ENCODE data around the gene DBN1. TPM values are rescaled to one million over a fixed set of nuclear protein-coding genes. Genes with fewer than 3 reads are reported as not detected.
A peak's percentile ranks its signal among the peaks of the same experiment; 100 is the strongest.

DBN1 gene
- total and polyA plus RNA-seq, 9 of the 15 experiments (the other 6 are each of a cell fraction or from before 2014, with no cell fraction given), result 0.25 to 87.2 (median 27.9) TPM

DNA sequence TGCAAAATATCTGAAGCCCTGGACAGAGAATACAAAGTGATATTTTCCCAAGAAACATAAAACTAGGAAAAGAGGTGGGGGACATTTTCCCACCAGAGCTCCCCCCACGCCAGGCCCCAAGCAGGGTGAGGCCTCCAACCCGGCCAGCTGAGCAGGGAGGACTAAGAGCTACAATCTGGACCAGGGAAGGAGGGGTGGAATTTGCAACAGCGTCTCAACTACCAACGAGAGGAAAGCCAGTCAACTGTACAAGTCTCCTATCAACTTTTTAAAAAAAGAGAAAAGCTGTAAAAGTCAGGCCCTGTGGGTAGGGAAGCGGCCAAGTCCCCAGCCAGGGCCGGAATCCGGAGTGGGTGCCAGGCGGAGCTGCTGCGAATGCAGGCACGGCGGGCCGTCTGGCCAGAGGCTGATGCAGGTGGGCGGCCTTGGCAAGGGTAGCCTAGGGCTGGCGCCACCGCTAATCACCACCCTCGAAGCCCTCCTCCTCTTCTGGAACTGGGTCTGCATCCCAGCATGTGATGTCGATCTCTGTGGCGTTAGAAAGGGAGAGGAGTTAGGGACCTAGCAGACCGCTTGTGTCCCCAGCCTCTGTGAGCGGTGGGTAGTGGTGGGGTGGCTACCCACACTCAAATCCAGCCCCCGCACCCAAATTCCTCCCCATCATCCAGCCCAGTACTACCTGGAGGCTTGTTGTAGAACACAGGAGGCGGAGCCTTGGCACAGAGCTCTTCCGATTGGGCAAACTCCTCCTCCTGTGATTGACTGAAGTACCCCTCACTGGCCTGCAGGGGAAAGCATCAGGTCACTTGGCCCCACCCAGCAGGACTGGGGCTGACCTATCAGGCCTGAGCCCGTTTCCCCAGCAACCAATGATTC is 16.2 kb downstream of the DBN1 start:
- ATAC-seq (peak; percentile 84), DNase-seq (ENCODE audit: extremely low read depth in 1 of 4, low spot score in 3 of 4) (peak; percentile 92 to 98 (median 94)), FAIRE-seq (peak; percentile 100)
- Histone ChIP-seq H3K4me2 (ENCODE audit: insufficient read depth, low read length) (no peak overlapping the region), H3K4me3 (no peak overlapping the region), H3K27me3 (ENCODE audit: control insufficient read depth in 2 of 2, insufficient read depth in 2 of 2, low read length in 2 of 2) (no peaks in the 10 kb centered on the region), H3K9me3 (replicated peaks; ENCODE audit: control insufficient read depth, insufficient read depth, low read depth, low read length) (no peaks in the 10 kb centered on the region), H3K79me2 (ENCODE audit: control insufficient read depth, insufficient read depth, low read length) (peaks cover 10% of the 10 kb centered on the region; the same call in 2 of the 3 replicates), H4K20me1 (replicated peaks; ENCODE audit: control insufficient read depth, insufficient read depth, low read length) (peaks cover 16% of the 10 kb centered on the region), H3K27ac (ENCODE audit: extremely low read depth, low read depth, low read length) (no peak overlapping the region), H3K9ac (ENCODE audit: insufficient read depth in 1 of 2, low read depth in 2 of 2, low read length in 2 of 2) (no peak overlapping the region), H2AFZ (ENCODE audit: low read depth, low read length) (no peak overlapping the region), H3K4me1 (replicated peaks in 1 of 2; ENCODE audit: control insufficient read depth in 2 of 2, insufficient read depth in 2 of 2, low read length in 2 of 2) (peaks cover 0 to 68% of the 10 kb centered on the region in 2 experiments; a peak in 3 of 5 replicates), H3K36me3 (ENCODE audit: control insufficient read depth, insufficient read depth, low read length) (peaks cover 39% of the 10 kb centered on the region; the same call in 1 of the 3 replicates), H3K9me1 (ENCODE audit: control insufficient read depth, insufficient read depth, low read length) (peaks cover 3% of the 10 kb centered on the region)
- POLR2A ChIA-PET, result interaction anchor here (0.6 to 1.2 kb wide), 15 partner anchors 9 to 344 kb away, joined by 3 to 10 read pairs (median 4); partner anchors contain the start of genes GRK6 and PRR7
- 71% methylated on average over 17 of the region's 24 CpGs for WGBS (ENCODE audit: insufficient coverage, low coverage, missing lambda C conversion rate)
- intact Hi-C loops (cut with micrococcal nuclease) (loop anchor here (1.0 to 2.0 kb wide), 2 partner anchors 40 to 144 kb away; partner anchors contain the start of gene PDLIM7), in situ Hi-C loops (cut with MboI) (loop anchor here (10.0 kb wide), 1 partner anchor 342 kb away; no protein-coding TSS in a partner anchor)
- TSS peak; percentile 28 for BruUV-seq (replicated peaks)
- CTCF ChIA-PET (ENCODE audit: low intra/inter-chr PET ratio), result interaction anchor here (0.5 to 6.2 kb wide), 10 partner anchors 33 to 336 kb away, joined by 3 to 107 read pairs (median 4); partner anchors contain the start of gene MXD3
- TF ChIP-seq, protein P1, sequence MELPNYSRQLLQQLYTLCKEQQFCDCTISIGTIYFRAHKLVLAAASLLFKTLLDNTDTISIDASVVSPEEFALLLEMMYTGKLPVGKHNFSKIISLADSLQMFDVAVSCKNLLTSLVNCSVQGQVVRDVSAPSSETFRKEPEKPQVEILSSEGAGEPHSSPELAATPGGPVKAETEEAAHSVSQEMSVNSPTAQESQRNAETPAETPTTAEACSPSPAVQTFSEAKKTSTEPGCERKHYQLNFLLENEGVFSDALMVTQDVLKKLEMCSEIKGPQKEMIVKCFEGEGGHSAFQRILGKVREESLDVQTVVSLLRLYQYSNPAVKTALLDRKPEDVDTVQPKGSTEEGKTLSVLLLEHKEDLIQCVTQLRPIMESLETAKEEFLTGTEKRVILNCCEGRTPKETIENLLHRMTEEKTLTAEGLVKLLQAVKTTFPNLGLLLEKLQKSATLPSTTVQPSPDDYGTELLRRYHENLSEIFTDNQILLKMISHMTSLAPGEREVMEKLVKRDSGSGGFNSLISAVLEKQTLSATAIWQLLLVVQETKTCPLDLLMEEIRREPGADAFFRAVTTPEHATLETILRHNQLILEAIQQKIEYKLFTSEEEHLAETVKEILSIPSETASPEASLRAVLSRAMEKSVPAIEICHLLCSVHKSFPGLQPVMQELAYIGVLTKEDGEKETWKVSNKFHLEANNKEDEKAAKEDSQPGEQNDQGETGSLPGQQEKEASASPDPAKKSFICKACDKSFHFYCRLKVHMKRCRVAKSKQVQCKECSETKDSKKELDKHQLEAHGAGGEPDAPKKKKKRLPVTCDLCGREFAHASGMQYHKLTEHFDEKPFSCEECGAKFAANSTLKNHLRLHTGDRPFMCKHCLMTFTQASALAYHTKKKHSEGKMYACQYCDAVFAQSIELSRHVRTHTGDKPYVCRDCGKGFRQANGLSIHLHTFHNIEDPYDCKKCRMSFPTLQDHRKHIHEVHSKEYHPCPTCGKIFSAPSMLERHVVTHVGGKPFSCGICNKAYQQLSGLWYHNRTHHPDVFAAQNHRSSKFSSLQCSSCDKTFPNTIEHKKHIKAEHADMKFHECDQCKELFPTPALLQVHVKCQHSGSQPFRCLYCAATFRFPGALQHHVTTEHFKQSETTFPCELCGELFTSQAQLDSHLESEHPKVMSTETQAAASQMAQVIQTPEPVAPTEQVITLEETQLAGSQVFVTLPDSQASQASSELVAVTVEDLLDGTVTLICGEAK (IDR thresholded peaks at IDR 0.05), result 0 out of 2 replicates have a peak, but pooled peaks have one; percentile 36
- TF ChIP-seq, protein P1 (CRISPR knock-in tag; IDR thresholded peaks at IDR 0.05), result no peak
- TF ChIP-seq, protein P2, sequence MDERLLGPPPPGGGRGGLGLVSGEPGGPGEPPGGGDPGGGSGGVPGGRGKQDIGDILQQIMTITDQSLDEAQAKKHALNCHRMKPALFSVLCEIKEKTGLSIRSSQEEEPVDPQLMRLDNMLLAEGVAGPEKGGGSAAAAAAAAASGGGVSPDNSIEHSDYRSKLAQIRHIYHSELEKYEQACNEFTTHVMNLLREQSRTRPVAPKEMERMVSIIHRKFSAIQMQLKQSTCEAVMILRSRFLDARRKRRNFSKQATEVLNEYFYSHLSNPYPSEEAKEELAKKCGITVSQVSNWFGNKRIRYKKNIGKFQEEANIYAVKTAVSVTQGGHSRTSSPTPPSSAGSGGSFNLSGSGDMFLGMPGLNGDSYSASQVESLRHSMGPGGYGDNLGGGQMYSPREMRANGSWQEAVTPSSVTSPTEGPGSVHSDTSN (CRISPR knock-in tag; IDR thresholded peaks at IDR 0.05; ENCODE audit: low read depth), result peak; percentile 58
- TF ChIP-seq, protein P2 (tag; conservative IDR thresholded peaks at IDR 0.05; ENCODE audit: low read depth), result peak; percentile 55
- TF ChIP-seq CREB1 (IDR thresholded peaks at IDR 0.05) (no peak), CREB1 (CRISPR knock-in tag; IDR thresholded peaks at IDR 0.05) (peak; percentile 62; the same call in 1 of the 2 replicates), RBM22 (IDR thresholded peaks at IDR 0.05; ENCODE audit: low read depth, low read length, poor library complexity, severe bottlenecking) (peak; percentile 84), FOXK1 (CRISPR knock-in tag; IDR thresholded peaks at IDR 0.05; ENCODE audit: borderline replicate concordance) (peak; percentile 76; the same call in 1 of the 2 replicates)

Data from K562 (cell line).